Transverse colon (tissue), 4 donors: ENCODE data around the gene RPRD1A.

Source experiments
- CTCF ChIP-seq, 5 experiments: fragments of 200-600 bp in 3 of 5; fragments of 450-650 bp in 2 of 5; sonication (generic) in 3 of 5; IDR thresholded peaks; 1 replicate in 2 of 5; 2 replicates in 3 of 5; pipeline ENCODE4 v1.5.1; 2016 to 2017; ENCODE audit warnings: antibody characterized with exemption in 5 of 5, inconsistent platforms in 3 of 5, mild to moderate bottlenecking in 2 of 5, moderate library complexity in 1 of 5
- EP300 ChIP-seq: sonication (generic); formaldehyde crosslinking; IDR thresholded peaks from one replicate; pipeline ENCODE4 v1.6.1; 2017; ENCODE audit warnings: antibody characterized with exemption, low read depth
- POLR2A ChIP-seq: fragments of 450-650 bp; IDR thresholded peaks from one replicate; pipeline ENCODE4 v1.6.1; 2016; ENCODE audit warnings: antibody characterized with exemption, mild to moderate bottlenecking, moderate library complexity
- POLR2AphosphoS5 ChIP-seq, 3 donors: sonication (generic); formaldehyde crosslinking; IDR thresholded peaks; one replicate each; pipeline ENCODE4 v1.6.1; 2016; ENCODE audit warnings: antibody characterized with exemption in 3 of 3

DNA sequence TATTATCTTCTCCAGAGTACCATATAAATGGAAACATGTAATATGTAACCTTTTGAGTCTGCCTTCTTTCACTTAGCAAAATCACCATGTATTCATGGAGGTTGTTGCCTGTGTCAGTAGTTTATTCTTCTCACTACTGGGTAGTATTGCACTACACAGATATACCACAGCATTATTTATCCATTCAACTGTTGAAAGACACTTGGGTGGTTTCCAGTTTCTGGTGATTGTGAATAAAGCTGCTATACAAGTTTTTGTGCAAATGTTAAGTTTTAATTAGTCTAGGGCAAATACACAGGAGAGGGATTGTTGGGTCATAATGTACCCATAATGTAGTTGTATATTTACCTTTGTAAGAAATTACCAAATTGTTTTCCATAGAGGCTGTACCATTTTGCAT, 29.6 kb upstream of the RPRD1A start:
- TF ChIP-seq CTCF (IDR thresholded peaks at IDR 0.05), result no peak
- TF ChIP-seq POLR2A, result no peak
- no peak for TF ChIP-seq EP300
- TF ChIP-seq POLR2AphosphoS5 (IDR thresholded peaks at IDR 0.05), result no peak
